SJCRH30 (cell line): ENCODE data around the gene APOBEC4. TPM values are rescaled to one million over a fixed set of nuclear protein-coding genes. Genes with fewer than 3 reads are reported as not detected.

Source experiments
- DNase-seq, 2 experiments: peaks; one replicate each; pipeline ENCODE4 v3.0.0-alpha.2; 2015 to 2020
- H3K27ac ChIP-seq: fragments of 250-450 bp; sonication (Bioruptor Pico); 2 replicates; pipeline ENCODE4 v1.5.1; 2020; ENCODE audit warnings: mild to moderate bottlenecking, moderate library complexity
- H3K27me3 ChIP-seq: fragments of 250-450 bp; sonication (Bioruptor Pico); 2 replicates; pipeline ENCODE4 v1.5.1; 2020; ENCODE audit warnings: mild to moderate bottlenecking, moderate library complexity
- H3K36me3 ChIP-seq: fragments of 250-450 bp; sonication (Bioruptor Pico); 2 replicates; pipeline ENCODE4 v1.5.1; 2020; ENCODE audit warnings: mild to moderate bottlenecking, moderate library complexity
- H3K4me1 ChIP-seq: fragments of 250-450 bp; sonication (Bioruptor Pico); 2 replicates; pipeline ENCODE4 v1.5.1; 2020; ENCODE audit warnings: mild to moderate bottlenecking, moderate library complexity
- H3K4me3 ChIP-seq: fragments of 250-450 bp; sonication (Bioruptor Pico); 2 replicates; pipeline ENCODE4 v1.5.1; 2020; ENCODE audit warnings: mild to moderate bottlenecking, moderate library complexity
- H3K9me3 ChIP-seq: fragments of 250-450 bp; sonication (Bioruptor Pico); replicated peaks from 2 replicates; pipeline ENCODE4 v1.5.1; 2020; ENCODE audit warnings: mild to moderate bottlenecking, moderate library complexity
- total RNA-seq: library from RNA; depleted of rRNA; stranded (reverse); fragments of >200 nt; shearing (Covaris generic); gene quantifications from 2 replicates; pipeline ENCODE4 v1.2.3, GENCODE V29; 2014; rRNA removed

Gene APOBEC4
- not detected in 2 replicates for total RNA-seq

GRCh38 chr1:183652547-183653461, at the start of gene APOBEC4:
Gene APOBEC4, minus strand, starts transcription at chr1:183653316. Its CDS starts 4,535 bp downstream, at chr1:183648781.
- Histone ChIP-seq H3K4me3 (no peak within 1 kb of the TSS), H3K27ac (no peak within 1 kb of the TSS), H3K9me3 (no peaks in the 10 kb centered on the region), H3K4me1 (peaks cover 10% of the 10 kb centered on the region; the same call in 1 of the 2 replicates), H3K27me3 (no peaks in the 10 kb centered on the region), H3K36me3 (no peaks in the 10 kb centered on the region)
- DNase-seq: no peak

GRCh38 chr1:183702813-183703198, 49.7 kb upstream of the APOBEC4 start:
- no peak overlapping the region for H3K4me3 ChIP-seq
- H3K36me3 ChIP-seq: no peaks in the 10 kb centered on the region
- no peaks in the 10 kb centered on the region for H3K9me3 ChIP-seq
- H3K4me1 ChIP-seq: no peaks in the 10 kb centered on the region
- H3K27me3 ChIP-seq: no peaks in the 10 kb centered on the region
- no peak overlapping the region for H3K27ac ChIP-seq
- no peak for DNase-seq

- Histone ChIP-seq H3K4me1 (no peaks in the 10 kb centered on the region), H3K27ac (no peak overlapping the region), H3K36me3 (no peaks in the 10 kb centered on the region), H3K9me3 (no peaks in the 10 kb centered on the region), H3K27me3 (no peaks in the 10 kb centered on the region), H3K4me3 (no peak overlapping the region)
- no peak for DNase-seq
These were observed 49.1 kb upstream of the APOBEC4 start for GRCh38 chr1:183702087-183702812.

- Histone ChIP-seq H3K4me3 (no peak overlapping the region), H3K9me3 (no peaks in the 10 kb centered on the region), H3K27ac (no peak overlapping the region), H3K27me3 (no peaks in the 10 kb centered on the region), H3K36me3 (no peaks in the 10 kb centered on the region), H3K4me1 (no peaks in the 10 kb centered on the region)
- DNase-seq: no peak
These were observed 46.6 kb upstream of the APOBEC4 start for GRCh38 chr1:183699616-183700160.

- no peaks in the 10 kb centered on the region for H3K27me3 ChIP-seq
- H3K4me3 ChIP-seq: no peak overlapping the region
- H3K27ac ChIP-seq: no peak overlapping the region
- H3K36me3 ChIP-seq: no peaks in the 10 kb centered on the region
- no peaks in the 10 kb centered on the region for H3K9me3 ChIP-seq
- H3K4me1 ChIP-seq: no peaks in the 10 kb centered on the region
- DNase-seq: no peak
These were observed 44.9 kb upstream of the APOBEC4 start for GRCh38 chr1:183697814-183698590.

- H3K27me3 ChIP-seq: no peaks in the 10 kb centered on the region
- no peak overlapping the region for H3K27ac ChIP-seq
- H3K4me3 ChIP-seq: no peak overlapping the region
- no peaks in the 10 kb centered on the region for H3K36me3 ChIP-seq
- H3K4me1 ChIP-seq: no peaks in the 10 kb centered on the region
- no peaks in the 10 kb centered on the region for H3K9me3 ChIP-seq
- no peak for DNase-seq
These were observed 43.9 kb upstream of the APOBEC4 start for GRCh38 chr1:183696981-183697380.

- Histone ChIP-seq H3K36me3 (no peaks in the 10 kb centered on the region), H3K4me3 (no peak overlapping the region), H3K4me1 (no peaks in the 10 kb centered on the region), H3K27ac (no peak overlapping the region), H3K27me3 (no peaks in the 10 kb centered on the region), H3K9me3 (no peaks in the 10 kb centered on the region)
- DNase-seq: no peak
These were observed 41.6 kb upstream of the APOBEC4 start for GRCh38 chr1:183694755-183695154.

GRCh38 chr1:183694066-183694465, 41.0 kb upstream of the APOBEC4 start:
- Histone ChIP-seq H3K27me3 (no peaks in the 10 kb centered on the region), H3K9me3 (no peaks in the 10 kb centered on the region), H3K27ac (no peak overlapping the region), H3K36me3 (no peaks in the 10 kb centered on the region), H3K4me1 (no peaks in the 10 kb centered on the region), H3K4me3 (no peak overlapping the region)
- no peak for DNase-seq

- H3K36me3 ChIP-seq: no peaks in the 10 kb centered on the region
- H3K4me1 ChIP-seq: no peaks in the 10 kb centered on the region
- H3K27ac ChIP-seq: no peak overlapping the region
- H3K4me3 ChIP-seq: no peak overlapping the region
- no peaks in the 10 kb centered on the region for H3K9me3 ChIP-seq
- H3K27me3 ChIP-seq: no peaks in the 10 kb centered on the region
- no peak for DNase-seq
These were observed 40.4 kb upstream of the APOBEC4 start for GRCh38 chr1:183693521-183693920.

GRCh38 chr1:183689762-183690204, 36.7 kb upstream of the APOBEC4 start:
- no peaks in the 10 kb centered on the region for H3K9me3 ChIP-seq
- H3K36me3 ChIP-seq: no peaks in the 10 kb centered on the region
- H3K27me3 ChIP-seq: no peaks in the 10 kb centered on the region
- no peak overlapping the region for H3K4me3 ChIP-seq
- no peak for DNase-seq
- no peaks in the 10 kb centered on the region for H3K4me1 ChIP-seq
- no peak overlapping the region for H3K27ac ChIP-seq

- Histone ChIP-seq H3K4me3 (no peak overlapping the region), H3K27ac (no peak overlapping the region), H3K4me1 (no peaks in the 10 kb centered on the region), H3K27me3 (no peaks in the 10 kb centered on the region), H3K9me3 (no peaks in the 10 kb centered on the region), H3K36me3 (no peaks in the 10 kb centered on the region)
- DNase-seq: no peak
These were observed 35.4 kb upstream of the APOBEC4 start for GRCh38 chr1:183688341-183689060.

GRCh38 chr1:183687546-183688304, 34.6 kb upstream of the APOBEC4 start:
- no peak overlapping the region for H3K4me3 ChIP-seq
- H3K36me3 ChIP-seq: no peaks in the 10 kb centered on the region
- H3K27ac ChIP-seq: no peak overlapping the region
- no peak for DNase-seq
- H3K4me1 ChIP-seq: no peaks in the 10 kb centered on the region
- H3K9me3 ChIP-seq: no peaks in the 10 kb centered on the region
- no peaks in the 10 kb centered on the region for H3K27me3 ChIP-seq

- no peak for DNase-seq
- H3K9me3 ChIP-seq: no peaks in the 10 kb centered on the region
- H3K4me1 ChIP-seq: no peaks in the 10 kb centered on the region
- H3K27ac ChIP-seq: no peak overlapping the region
- no peaks in the 10 kb centered on the region for H3K27me3 ChIP-seq
- H3K36me3 ChIP-seq: no peaks in the 10 kb centered on the region
- no peak overlapping the region for H3K4me3 ChIP-seq
These were observed 33.1 kb upstream of the APOBEC4 start for GRCh38 chr1:183686229-183686628.
